DMS53 (cell line): ENCODE data around the gene PDP2.

Experiments
- DNase-seq: peaks from one replicate; lab custom pipeline; 2025; lab: John Stamatoyannopoulos, UW

Gene PDP2

DNA sequence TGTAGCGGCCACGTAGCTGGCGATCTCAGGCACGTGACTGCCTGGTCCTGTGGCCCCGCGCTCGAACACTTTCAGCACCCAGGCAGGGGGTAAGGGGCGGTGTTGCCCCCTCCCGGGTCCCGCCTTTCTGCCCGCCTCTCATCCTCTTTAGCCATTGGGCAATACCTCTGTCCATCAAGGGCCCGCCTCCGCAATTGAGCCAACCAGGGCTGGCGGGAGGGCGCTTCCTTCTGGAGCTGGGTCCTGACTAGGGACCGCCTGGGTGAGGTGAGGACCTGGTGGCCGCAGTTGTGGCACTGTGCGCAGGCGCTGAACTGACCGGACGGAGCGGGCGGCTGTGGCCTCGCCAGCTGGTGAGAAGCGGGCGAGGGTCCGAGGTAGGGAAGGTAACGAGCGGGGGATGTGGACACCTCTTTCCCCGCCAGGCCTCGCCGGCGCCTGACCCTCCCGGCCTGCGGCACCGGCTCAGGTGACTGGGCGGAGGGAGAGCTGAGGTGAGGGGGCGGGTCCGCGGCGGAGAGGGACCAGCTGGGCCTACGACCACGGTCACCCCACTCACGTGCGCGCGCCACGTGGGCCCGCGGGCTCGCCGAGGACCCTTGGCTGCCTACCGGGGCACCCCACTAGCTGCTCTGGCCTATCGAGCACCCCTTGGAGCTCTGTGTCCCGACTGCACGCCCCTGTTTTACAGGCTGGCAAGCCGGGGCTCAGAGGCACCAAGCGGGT lies at the start of gene PDP2:
TSS of gene PDP2 (plus strand) at position 228 of the 726 bp plus-strand sequence. CDS start 3,770 bp downstream, outside the sequence.
- DNase-seq, result peak; percentile 96

DNA sequence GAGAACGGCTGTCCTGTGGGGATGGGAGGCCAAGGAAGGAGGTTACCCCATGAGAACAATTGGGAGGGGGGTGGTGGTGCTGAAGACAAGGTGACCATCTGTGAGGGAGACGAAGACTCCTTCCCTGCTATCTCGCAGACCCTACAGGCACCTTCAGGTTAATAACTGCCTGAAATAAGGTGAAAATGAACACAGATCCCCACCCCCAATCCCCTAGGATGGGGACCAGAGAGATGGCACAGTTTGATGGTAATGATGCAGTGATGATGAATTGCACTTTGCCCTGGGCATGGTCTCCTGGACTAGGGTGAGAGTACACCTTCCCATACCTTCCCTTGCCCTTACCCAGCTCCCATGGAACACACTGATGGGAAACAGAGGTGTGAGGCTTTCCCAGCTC lies 48.1 kb upstream of the PDP2 start:
- DNase-seq, result no peak

GRCh38 chr16:66832661-66833305 lies 47.5 kb upstream of the PDP2 start:
- no peak for DNase-seq

GRCh38 chr16:66834746-66835145 lies 45.6 kb upstream of the PDP2 start:
- no peak for DNase-seq

- DNase-seq, result no peak
These were observed 39.4 kb upstream of the PDP2 start for GRCh38 chr16:66840883-66841282.

DNA sequence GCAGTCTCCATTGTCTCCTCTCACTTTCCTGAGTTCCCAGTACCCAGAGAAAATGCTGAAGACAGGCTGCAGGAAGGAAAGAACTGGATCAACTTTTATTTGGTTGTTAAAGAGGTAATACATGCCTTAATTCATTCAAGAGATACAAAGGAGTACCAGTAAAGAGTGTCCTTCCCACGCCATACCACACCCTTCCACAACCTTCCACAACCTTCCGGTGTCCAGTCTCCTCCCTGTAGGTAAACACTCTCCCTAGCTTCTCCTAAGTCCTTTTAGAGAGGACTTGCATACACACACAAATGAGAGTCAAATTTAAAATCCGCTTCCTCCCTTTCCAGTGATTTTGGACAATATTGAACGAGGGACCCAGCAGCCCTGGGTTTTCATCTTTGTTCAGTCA lies 38.9 kb upstream of the PDP2 start:
- DNase-seq, result no peak

DNA sequence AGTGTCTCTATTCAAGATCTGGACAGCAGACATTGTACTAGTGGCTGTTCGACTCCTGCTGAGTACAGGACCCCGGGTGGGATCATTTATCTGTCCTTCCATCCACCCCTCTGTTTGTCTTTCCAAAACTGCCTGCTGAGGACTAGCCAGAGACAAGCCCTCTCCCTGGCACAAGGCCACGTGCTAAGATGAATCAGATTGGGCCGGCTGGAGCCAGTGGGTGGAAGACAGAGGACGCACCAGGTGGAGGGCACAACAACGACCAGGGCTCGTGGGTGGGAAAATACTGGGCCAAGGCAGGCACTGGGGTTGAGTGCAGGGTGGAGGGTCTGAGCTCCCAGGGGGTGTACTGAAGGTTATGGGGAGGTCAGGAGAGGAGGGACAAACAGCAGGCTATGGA lies 37.5 kb upstream of the PDP2 start:
- DNase-seq, result no peak

DNA sequence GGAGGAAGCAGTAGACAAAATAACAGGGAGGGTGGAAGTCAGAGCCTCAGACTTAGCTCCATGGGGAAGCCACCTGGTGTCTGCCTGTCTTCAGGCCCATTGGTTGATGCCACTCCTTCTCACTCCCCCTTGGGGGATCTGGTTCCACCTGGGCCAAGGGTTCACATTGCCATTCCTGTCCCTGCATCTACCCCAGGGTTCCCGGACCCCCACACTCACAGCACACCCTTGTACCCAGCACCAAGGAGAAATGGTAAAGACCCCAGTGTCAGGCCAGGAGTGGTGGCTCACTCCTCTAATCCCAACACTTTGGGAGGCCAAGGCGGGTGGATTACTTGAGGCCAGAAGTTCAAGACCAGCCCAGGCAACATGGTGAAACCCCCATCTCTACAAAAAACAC lies 37.1 kb upstream of the PDP2 start:
- DNase-seq, result no peak

GRCh38 chr16:66844009-66844341 lies 36.3 kb upstream of the PDP2 start:
- no peak for DNase-seq

DNA sequence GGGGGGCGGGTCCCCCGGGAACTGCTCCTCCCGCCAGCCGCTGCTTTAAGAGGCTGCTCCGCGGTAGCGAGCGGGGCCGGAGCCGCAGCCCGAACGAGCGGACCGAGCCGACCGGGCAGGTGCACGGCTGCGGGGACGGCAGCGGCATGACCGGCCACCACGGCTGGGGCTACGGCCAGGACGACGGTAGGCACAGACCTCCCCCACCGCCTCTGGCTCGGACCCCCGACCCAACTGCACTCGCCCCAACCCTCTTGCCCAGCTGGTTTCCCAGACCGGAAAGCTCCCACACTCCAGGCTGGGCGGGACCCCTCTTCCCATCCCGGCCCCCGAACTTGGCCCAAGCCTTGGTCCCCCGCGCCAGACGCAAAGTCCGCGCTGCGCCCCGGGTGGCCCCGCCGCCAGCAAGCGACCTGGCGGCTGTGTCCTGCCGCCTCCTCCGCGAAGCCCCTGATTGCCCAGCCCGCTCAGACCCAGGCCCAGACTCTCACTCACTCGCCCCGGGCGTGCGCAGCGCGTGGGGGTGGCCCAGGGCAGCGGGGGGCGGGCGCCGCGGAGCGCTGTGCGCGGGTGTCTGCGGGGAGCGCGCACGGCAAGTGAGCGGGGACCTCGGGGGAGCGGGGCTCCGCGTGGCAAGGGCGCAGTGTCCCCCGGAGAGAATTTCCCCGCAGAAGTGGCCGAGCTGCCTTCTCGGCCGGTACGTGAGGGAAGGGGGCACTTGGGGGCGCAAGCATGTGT lies 35.8 kb upstream of the PDP2 start, which contains the start of gene CA7:
TSS of gene CA7 (plus strand) at position 73 of the 738 bp plus-strand sequence. CDS start at position 147, 74 bp downstream.
- DNase-seq, result peak; percentile 35

DNA sequence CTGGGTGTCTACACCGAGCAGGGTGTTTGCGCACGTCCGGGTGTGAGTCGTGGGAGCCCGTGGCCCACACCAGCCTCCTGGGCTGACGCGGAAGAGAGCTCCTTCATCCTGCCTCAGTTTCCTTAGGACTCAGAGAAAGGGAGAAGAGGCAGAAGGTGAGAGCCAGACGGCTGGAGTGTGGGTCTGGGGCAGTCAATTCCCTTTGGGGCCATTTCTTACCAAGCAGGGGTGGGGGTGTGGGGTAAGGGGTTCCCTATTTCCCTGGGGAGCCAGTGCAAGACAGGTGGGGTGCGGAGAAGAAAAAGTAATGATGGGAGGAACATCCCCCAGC lies 35.3 kb upstream of the PDP2 start:
- no peak for DNase-seq

DNA sequence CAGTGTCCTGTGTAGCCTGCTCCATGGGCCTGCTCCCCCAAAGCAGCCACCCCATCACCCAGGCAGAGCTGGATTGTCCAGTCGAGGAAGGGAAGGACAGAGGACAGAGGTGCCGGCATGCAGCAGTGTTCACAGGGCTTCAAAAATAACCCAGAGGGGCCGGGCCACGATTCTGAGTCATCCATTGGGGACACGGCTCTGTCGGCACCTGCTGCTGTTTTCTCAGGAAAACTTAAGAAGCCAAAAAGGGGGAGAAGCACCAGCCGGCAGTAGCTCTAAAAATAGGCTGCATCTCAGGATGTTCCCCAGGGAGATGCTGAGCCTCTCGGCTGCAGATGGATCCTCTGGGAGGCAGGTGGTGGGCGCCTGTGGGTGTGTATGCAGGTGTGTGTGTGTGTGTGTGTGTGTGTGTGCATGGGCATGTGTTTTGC lies 34.5 kb upstream of the PDP2 start:
- DNase-seq, result no peak

DNA sequence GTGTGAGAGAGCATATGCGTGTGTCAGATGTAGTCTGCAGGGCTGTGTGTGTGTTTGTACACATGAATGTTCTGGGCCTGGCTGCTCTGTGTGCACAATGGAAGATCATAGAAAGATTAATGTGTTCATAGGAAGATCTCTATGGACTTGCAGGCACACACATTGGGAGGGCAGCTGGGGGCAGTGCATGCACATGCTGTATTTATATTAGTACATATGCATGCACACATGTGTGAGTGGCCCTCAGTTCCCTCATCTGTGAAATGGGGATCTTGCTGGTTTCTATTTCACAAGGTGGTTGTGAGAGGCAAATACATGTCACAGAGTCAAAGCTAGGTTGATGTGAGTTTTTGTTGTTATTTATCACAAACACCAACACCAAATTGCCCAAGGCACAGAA lies 34.0 kb upstream of the PDP2 start:
- no peak for DNase-seq

DNA sequence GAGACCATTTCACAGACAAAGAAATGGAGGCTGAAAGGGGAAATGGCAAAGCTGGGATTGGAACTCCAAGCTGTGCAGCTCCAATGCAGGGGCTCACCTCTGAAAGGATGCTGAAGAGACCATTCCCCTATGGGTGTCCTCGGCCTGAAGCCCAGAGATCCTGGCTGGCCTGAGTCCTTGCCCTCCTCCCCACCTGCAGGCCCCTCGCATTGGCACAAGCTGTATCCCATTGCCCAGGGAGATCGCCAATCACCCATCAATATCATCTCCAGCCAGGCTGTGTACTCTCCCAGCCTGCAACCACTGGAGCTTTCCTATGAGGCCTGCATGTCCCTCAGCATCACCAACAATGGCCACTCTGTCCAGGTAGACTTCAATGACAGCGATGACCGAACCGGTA lies 33.5 kb upstream of the PDP2 start:
- DNase-seq, result no peak

DNA sequence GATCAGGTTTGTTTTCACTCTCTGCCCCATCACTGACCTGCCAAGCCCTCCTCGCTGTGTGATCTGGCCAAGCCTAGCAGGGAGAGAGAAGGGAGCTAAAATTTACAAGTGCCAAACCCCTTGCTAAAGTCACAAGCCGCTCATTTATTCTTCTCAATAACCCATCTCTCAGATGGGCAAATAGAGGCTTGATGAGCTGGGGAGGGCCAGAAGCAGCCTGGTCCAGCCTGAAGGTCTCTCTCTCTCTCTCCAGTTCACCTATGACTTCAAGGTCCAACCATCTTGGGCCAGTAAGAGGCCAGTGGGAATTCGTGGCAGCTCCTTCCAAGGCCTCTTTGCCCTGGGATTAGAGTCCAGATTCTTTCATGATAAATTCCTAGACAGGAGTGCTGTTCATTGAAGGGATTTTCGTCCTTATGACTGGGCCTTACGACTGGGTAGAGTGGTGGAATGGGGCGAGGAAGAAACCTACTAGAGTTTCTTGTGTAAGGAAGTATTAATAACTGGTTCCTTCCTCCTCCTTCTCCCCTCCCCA lies 32.7 kb upstream of the PDP2 start:
- DNase-seq, result no peak

- no peak for DNase-seq
These were observed 32.1 kb upstream of the PDP2 start for GRCh38 chr16:66848172-66848571.

GRCh38 chr16:66849021-66849420 lies 31.3 kb upstream of the PDP2 start:
- DNase-seq, result no peak

DNA sequence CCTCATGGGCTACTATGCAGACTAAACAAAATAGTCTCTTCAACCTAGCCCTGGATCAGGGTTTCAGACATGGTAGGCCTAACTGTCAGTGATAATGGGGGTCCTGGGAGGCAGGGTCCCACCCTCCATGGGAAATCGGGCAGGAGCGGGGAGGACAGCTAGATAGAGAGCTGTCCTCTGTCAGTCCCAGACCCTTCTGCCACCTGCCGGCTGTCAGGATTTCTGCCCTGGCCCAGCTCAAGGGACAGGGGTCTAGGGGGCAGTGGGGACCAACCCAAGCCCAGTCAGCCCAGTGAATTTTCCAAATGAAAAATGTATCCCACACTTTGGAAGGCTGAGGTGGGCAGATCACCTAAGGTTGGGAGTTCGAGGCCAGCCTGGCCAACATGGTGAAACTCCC lies 30.8 kb upstream of the PDP2 start:
- DNase-seq, result no peak

DNA sequence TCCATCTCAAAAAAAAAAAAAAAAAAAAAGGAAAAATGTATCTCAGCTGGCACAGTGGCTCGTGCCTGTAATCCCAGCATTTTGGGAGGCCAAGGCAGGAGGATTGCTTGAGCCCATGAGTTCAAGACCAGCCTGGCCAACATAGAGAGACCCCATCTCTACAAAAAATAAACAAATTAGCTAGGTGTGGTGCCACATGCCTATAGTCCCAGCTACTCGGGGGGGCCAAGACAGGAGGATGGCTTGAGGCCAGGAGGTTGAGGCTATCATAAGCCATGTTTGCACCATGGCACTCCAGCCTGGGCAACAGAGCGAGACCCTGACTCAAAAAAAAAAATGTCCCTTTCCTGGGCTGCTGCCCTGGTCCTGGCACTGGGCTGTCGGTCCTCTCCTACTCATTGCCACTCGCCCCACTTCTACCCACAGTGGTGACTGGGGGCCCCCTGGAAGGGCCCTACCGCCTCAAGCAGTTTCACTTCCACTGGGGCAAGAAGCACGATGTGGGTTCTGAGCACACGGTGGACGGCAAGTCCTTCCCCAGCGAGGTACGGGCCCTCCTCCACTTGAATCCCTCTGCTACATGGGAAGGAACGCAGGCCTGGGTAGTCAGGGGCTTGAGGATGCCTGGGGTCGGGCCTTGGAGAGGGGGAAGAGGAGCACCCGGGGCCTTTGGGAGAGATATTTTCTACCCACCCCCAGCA lies 30.1 kb upstream of the PDP2 start:
- DNase-seq, result no peak

- no peak for DNase-seq
These were observed 28.9 kb upstream of the PDP2 start for GRCh38 chr16:66851166-66851964.
